Erythroblast (primary cell): ENCODE measurements around the gene GPC6.

Source experiments
- GATA1 ChIP-seq: IDR thresholded peaks from 2 replicates; pipeline ENCODE4 v1.6.1; 2011; ENCODE audit warnings: low read depth, mild to moderate bottlenecking, control low read depth, low read length, moderate library complexity
- POLR2A ChIP-seq: IDR thresholded peaks from 2 replicates; pipeline ENCODE4 v1.6.1; 2011; ENCODE audit warnings: mild to moderate bottlenecking, low read length

DNA sequence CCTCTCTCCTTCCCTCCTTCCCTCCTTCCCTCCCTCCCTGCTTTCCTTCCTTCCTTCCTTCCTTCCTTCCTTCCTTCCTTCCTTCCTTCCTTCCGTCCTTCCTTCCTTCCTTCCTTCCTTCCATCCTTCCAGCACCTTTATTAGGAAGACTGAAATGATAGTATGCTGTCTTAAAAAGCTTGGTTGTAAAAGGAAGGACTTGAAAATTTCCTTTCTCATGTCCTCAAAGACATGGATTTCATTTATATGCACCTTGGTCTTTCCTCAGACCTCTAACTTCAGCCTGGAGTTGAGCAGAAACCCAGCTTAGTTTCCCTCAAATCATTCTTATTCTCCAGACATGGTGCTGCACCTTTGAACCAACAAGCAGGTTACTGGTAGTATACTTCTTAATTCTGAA is 141.7 kb downstream of the GPC6 start:
- TF ChIP-seq POLR2A: no peak
- TF ChIP-seq GATA1: no peak
